Upper lobe of right lung (tissue), 1 donor: ENCODE results near the gene GRK3. TPM values are rescaled to one million over a fixed set of nuclear protein-coding genes. Genes with fewer than 3 reads are reported as not detected.

Experiments used
- ATAC-seq: fragments of 200-7000 bp; cut with Tn5 transposase; one replicate; pipeline ENCODE4 v1.9.1; 2020; ENCODE audit warnings: mild to moderate bottlenecking, moderate library complexity
- DNase-seq: peaks from one replicate; pipeline ENCODE4 v3.0.0-alpha.2; 2020
- H3K27ac ChIP-seq: fragments of 200-600 bp; one replicate; pipeline ENCODE4 v1.8.0; 2022
- H3K27me3 ChIP-seq: fragments of 200-600 bp; one replicate; pipeline ENCODE4 v1.8.0; 2022; ENCODE audit warnings: mild to moderate bottlenecking
- H3K36me3 ChIP-seq: fragments of 200-600 bp; one replicate; pipeline ENCODE4 v1.8.0; 2022
- H3K4me1 ChIP-seq: fragments of 200-600 bp; one replicate; pipeline ENCODE4 v1.8.0; 2022
- H3K4me3 ChIP-seq: fragments of 200-600 bp; one replicate; pipeline ENCODE4 v1.8.0; 2022; ENCODE audit warnings: mild to moderate bottlenecking
- H3K9me3 ChIP-seq: fragments of 200-600 bp; one replicate; pipeline ENCODE4 v1.8.0; 2022
- intact Hi-C: fragments of 100-400 bp; cut with DNase I; formaldehyde crosslinking; loops from one replicate; pipeline ENCODE4 v1.11.0; 2022
- total RNA-seq: library from RNA; stranded (reverse); fragmentation: NEBNext Ultra II Directional; extraction: Animal tissue kit (Norgen Biotek cat#: 25700); gene quantifications from one replicate; pipeline ENCODE4 v1.2.1, GENCODE V29; 2021
- TF ChIP-seq, protein P1 (sequence below): fragments of 200-600 bp; IDR thresholded peaks from one replicate; pipeline ENCODE4 v1.8.0; 2022; ENCODE audit warnings: antibody characterized with exemption
- donor health status: DM: no; HTN: yes; CAD: no; lungs with severe emphysema.

Gene GRK3
- total RNA-seq, 1 donor from 2014 or later: 26.0 TPM

DNA sequence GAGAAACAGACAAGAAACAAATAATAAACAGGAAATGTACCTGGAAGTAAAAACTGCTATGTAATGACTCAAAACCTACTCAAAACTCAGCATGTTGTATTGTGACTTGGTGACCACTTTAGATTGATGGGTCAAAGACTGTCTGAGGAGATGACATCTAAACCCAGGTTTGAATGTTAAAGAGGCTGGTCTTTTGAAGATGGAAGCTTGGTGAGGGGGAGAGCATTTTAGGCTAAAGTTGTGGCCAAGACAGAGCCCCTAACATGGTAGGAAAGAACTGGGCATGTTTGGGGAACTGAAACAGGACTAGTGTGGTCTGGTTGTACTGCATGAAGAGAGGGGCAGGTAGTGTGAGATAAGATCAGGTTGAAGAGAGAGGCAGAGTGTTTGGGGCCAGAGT, 92.2 kb downstream of the GRK3 start:
- no peak overlapping the region for H3K4me3 ChIP-seq
- no peak overlapping the region for H3K27ac ChIP-seq
- H3K4me1 ChIP-seq: peaks cover 1% of the 10 kb centered on the region
- no peak for DNase-seq
- no peaks in the 10 kb centered on the region for H3K36me3 ChIP-seq
- intact Hi-C loops: no loop called here
- ATAC-seq: no peak
- H3K9me3 ChIP-seq: no peaks in the 10 kb centered on the region
- no peaks in the 10 kb centered on the region for H3K27me3 ChIP-seq
- TF ChIP-seq, protein P1, sequence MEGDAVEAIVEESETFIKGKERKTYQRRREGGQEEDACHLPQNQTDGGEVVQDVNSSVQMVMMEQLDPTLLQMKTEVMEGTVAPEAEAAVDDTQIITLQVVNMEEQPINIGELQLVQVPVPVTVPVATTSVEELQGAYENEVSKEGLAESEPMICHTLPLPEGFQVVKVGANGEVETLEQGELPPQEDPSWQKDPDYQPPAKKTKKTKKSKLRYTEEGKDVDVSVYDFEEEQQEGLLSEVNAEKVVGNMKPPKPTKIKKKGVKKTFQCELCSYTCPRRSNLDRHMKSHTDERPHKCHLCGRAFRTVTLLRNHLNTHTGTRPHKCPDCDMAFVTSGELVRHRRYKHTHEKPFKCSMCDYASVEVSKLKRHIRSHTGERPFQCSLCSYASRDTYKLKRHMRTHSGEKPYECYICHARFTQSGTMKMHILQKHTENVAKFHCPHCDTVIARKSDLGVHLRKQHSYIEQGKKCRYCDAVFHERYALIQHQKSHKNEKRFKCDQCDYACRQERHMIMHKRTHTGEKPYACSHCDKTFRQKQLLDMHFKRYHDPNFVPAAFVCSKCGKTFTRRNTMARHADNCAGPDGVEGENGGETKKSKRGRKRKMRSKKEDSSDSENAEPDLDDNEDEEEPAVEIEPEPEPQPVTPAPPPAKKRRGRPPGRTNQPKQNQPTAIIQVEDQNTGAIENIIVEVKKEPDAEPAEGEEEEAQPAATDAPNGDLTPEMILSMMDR: no peak

DNA sequence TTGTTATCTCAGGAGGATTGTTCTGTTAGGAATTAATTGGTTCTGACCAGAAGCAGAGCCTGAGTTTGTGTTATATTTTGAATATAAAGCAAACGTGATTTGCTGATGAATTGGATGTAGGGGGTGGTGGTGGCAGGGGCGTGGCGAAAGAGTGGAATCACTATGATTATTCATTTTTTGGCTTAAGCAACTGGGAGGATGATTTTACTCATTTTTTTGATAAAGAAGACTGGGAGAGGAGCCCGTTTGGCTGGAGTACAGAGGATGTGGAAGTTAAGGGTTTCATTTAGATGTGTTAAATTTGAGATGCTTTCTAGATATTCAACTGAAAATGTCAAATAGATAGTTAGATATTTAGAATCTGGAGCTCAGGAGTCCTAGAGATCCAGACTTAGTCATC, 94.2 kb downstream of the GRK3 start:
- DNase-seq (no peak), ATAC-seq (no peak)
- TF ChIP-seq, protein P1: no peak
- H3K27me3 ChIP-seq: no peaks in the 10 kb centered on the region
- H3K36me3 ChIP-seq: no peaks in the 10 kb centered on the region
- peaks cover 6% of the 10 kb centered on the region for H3K4me1 ChIP-seq
- no peak overlapping the region for H3K4me3 ChIP-seq
- intact Hi-C loops: no loop called here
- H3K27ac ChIP-seq: no peak overlapping the region
- no peaks in the 10 kb centered on the region for H3K9me3 ChIP-seq

DNA sequence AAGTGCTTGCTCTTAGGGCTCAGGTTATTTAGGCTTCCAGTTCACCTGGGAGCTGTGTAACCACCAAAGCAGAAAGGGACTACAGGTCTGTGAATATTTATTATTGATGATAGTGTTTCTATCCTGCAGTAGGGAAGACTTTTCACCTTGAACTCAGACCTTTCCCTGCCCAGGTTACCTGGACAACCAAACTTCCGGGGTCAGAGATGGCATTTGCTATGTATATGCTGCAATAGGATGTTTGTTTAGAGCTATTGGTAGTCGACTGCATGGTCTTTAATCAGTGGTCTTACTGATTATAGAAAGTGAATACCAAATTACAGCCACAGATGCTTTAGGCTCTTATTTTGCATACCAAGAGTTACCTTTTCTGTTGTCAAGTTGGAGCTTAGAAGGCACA, 94.9 kb downstream of the GRK3 start:
- ATAC-seq (no peak), DNase-seq (no peak)
- H3K4me3 ChIP-seq: no peak overlapping the region
- H3K4me1 ChIP-seq: peaks cover 6% of the 10 kb centered on the region
- intact Hi-C loops: no loop called here
- no peaks in the 10 kb centered on the region for H3K27me3 ChIP-seq
- H3K36me3 ChIP-seq: no peaks in the 10 kb centered on the region
- TF ChIP-seq, protein P1: no peak
- no peak overlapping the region for H3K27ac ChIP-seq
- no peaks in the 10 kb centered on the region for H3K9me3 ChIP-seq

DNA sequence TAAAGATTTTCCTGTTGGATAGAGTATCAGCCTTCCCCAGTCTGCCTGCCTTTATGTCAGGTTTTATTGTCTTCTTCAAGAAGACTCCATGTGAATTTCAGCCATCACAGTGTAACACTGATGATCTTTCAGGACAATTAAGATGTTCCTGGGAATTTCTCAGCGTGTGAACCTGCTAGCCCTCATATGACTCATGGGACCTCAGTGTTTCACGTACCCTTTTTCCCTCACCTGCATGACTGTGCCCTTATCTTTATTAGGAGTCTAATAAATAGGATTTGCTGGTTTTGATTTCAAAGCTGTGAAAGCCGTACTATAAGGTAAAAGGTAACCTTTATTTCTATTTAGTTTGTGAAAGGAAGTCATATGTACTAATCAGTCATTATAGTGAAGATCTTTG, 95.9 kb downstream of the GRK3 start:
- Histone ChIP-seq H3K9me3 (no peaks in the 10 kb centered on the region), H3K27ac (no peak overlapping the region), H3K4me1 (peaks cover 6% of the 10 kb centered on the region), H3K36me3 (no peaks in the 10 kb centered on the region), H3K4me3 (no peak overlapping the region), H3K27me3 (no peaks in the 10 kb centered on the region)
- DNase-seq (no peak), ATAC-seq (no peak)
- intact Hi-C loops: no loop called here
- TF ChIP-seq, protein P1: no peak

DNA sequence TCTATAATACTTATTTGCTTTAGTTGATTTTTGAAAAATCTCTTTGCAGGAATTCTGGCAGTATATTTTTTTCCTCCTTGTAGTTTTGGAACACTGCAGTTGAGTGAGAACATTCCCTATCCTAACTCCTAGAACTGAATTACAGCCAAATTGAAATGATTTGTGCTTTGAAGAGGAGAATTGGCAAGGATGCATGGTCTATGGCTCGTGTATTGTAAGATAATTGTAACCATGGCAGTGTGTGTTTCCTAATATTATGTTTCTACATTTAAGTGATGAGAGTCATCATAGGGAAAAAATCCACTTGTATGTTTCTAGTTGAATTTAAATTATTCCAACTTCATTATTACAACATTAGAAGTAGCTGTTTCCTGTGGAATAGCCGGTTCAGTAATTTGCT, 96.6 kb downstream of the GRK3 start:
- intact Hi-C loops: no loop called here
- DNase-seq (no peak), ATAC-seq (no peak)
- no peak overlapping the region for H3K27ac ChIP-seq
- no peaks in the 10 kb centered on the region for H3K36me3 ChIP-seq
- peaks cover 10% of the 10 kb centered on the region for H3K4me1 ChIP-seq
- no peaks in the 10 kb centered on the region for H3K9me3 ChIP-seq
- H3K27me3 ChIP-seq: no peaks in the 10 kb centered on the region
- TF ChIP-seq, protein P1: no peak
- no peak overlapping the region for H3K4me3 ChIP-seq

DNA sequence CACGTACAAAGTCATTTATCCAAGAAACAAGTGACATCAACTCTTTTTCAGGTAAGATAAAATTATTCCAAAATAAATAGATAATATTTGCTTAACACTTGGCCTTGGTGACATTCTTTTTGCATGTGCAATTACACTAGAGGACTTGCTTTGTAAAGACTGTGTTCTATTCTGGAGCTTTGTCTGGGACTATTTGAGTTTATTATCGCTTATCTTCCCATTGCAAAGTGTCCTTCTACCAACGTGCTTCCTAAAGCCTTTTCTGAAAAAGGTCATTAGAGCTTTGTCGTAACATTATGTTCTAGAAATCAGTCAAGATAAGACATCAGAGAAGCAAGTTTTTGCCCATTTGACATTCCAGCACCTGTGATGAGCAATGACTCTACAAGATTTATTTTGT, 99.2 kb downstream of the GRK3 start:
- Histone ChIP-seq H3K27ac (no peak overlapping the region), H3K4me3 (no peak overlapping the region), H3K9me3 (no peaks in the 10 kb centered on the region), H3K27me3 (no peaks in the 10 kb centered on the region), H3K4me1 (peaks cover 20% of the 10 kb centered on the region), H3K36me3 (no peaks in the 10 kb centered on the region)
- TF ChIP-seq, protein P1: no peak
- peak; percentile 53 for ATAC-seq
- no peak for DNase-seq
- intact Hi-C loops: no loop called here
